Stimulated activated naive CD4-positive, alpha-beta T cell (primary cell): ENCODE measurements around the gene WDR38.
A peak's percentile ranks its signal among the peaks of the same experiment; 100 is the strongest.
"Not testable (repeated sequence)": the region's sequence is repeated elsewhere in the genome, so short reads cannot be mapped to it uniquely, and the experiment has no call there.

Experiments
- DNase-seq, 6 experiments: peaks; one replicate each; lab custom pipeline; 2025; lab: John Stamatoyannopoulos, UW

The WDR38 gene

GRCh38 chr9:124834591-124834990 is 18.7 kb upstream of the WDR38 start:
- no peak for DNase-seq

- DNase-seq, result no peak
Measured at GRCh38 chr9:124835026-124835557, 18.2 kb upstream of the WDR38 start.

- not testable (repeated sequence) for DNase-seq
Measured at GRCh38 chr9:124838132-124838531, 15.1 kb upstream of the WDR38 start.

- not testable (repeated sequence) for DNase-seq
Measured at GRCh38 chr9:124838567-124839275, 14.5 kb upstream of the WDR38 start.

- DNase-seq, result no peak
Measured at GRCh38 chr9:124839612-124840299, 13.5 kb upstream of the WDR38 start.

GRCh38 chr9:124840300-124840833 is 12.9 kb upstream of the WDR38 start:
- no peak for DNase-seq

- DNase-seq, result no peak
Measured at GRCh38 chr9:124841075-124841821, 12.0 kb upstream of the WDR38 start.

GRCh38 chr9:124843456-124844034 is 9.7 kb upstream of the WDR38 start:
- no peak for DNase-seq

- no peak for DNase-seq
Measured at GRCh38 chr9:124844291-124844690, 9.0 kb upstream of the WDR38 start.

- DNase-seq, result not testable (repeated sequence)
Measured at GRCh38 chr9:124846467-124846866, 6.8 kb upstream of the WDR38 start.

GRCh38 chr9:124846969-124847368 is 6.3 kb upstream of the WDR38 start:
- DNase-seq, result no peak

- no peak for DNase-seq
Measured at GRCh38 chr9:124849801-124850200, 3.5 kb upstream of the WDR38 start.

GRCh38 chr9:124852121-124852828 is 985 bp upstream of the WDR38 start:
- DNase-seq, result no peak

GRCh38 chr9:124853605-124854143 is 414 bp downstream of the WDR38 start:
- DNase-seq, result no peak

- no peak for DNase-seq
Measured at GRCh38 chr9:124854161-124854560, 901 bp downstream of the WDR38 start.

- no peak for DNase-seq
Measured at GRCh38 chr9:124854822-124855221, 1.6 kb downstream of the WDR38 start.

GRCh38 chr9:124855566-124855943 is 2.3 kb downstream of the WDR38 start:
- DNase-seq, result no peak

GRCh38 chr9:124855944-124856765 is 2.9 kb downstream of the WDR38 start:
- DNase-seq, result peak in 1 of 6 experiments; percentile 10

- no peak for DNase-seq
Measured at GRCh38 chr9:124857533-124858162, 4.4 kb downstream of the WDR38 start.
